C4-2B (cell line): Measurements from ENCODE around the gene FZR1.

Source experiments
- H3K27ac ChIP-seq: fragments of 450-650 bp; 2 replicates; pipeline ENCODE4 v1.5.1; 2017
- CTCF ChIP-seq: fragments of 450-650 bp; conservative IDR thresholded peaks from 2 replicates; pipeline ENCODE4 v1.5.1; 2017; ENCODE audit warnings: mild to moderate bottlenecking
- ZFX ChIP-seq: fragments of 450-650 bp; IDR thresholded peaks from 2 replicates; pipeline ENCODE4 v1.6.1; 2017

The FZR1 gene

GRCh38 chr19:3544058-3544376 is 37.9 kb downstream of the FZR1 start:
- TF ChIP-seq CTCF: no peak
- no peak for TF ChIP-seq ZFX
- H3K27ac ChIP-seq: no peak overlapping the region

- H3K27ac ChIP-seq: no peak overlapping the region
- TF ChIP-seq CTCF (peak; percentile 98), ZFX (no peak)
Observed at GRCh38 chr19:3544742-3545668, 38.9 kb downstream of the FZR1 start.

DNA sequence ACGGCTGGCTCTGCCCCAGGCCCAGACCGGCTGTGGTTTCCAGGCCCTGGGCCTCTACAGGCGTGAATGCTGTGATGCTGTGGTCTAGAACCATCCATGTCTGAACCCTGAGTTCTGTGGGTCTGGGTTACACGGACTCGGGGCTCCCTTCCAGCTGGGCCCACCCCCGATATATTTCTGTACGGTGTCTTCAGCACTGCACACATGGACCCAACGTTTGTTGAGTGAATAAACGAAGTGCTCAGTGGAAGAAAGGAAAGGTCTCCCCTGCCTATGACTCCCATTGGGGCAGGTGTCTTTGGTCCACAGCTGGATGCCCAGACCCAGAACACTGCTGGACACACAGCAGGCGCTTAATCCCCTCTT is 39.5 kb downstream of the FZR1 start:
- H3K27ac ChIP-seq: no peak overlapping the region

GRCh38 chr19:3546119-3546518 is 40.0 kb downstream of the FZR1 start:
- TF ChIP-seq CTCF: no peak
- no peak for TF ChIP-seq ZFX
- H3K27ac ChIP-seq: no peak overlapping the region

More for the DNA sequence above, 39.5 kb downstream of the FZR1 start:
- TF ChIP-seq CTCF: no peak
- no peak for TF ChIP-seq ZFX

DNA sequence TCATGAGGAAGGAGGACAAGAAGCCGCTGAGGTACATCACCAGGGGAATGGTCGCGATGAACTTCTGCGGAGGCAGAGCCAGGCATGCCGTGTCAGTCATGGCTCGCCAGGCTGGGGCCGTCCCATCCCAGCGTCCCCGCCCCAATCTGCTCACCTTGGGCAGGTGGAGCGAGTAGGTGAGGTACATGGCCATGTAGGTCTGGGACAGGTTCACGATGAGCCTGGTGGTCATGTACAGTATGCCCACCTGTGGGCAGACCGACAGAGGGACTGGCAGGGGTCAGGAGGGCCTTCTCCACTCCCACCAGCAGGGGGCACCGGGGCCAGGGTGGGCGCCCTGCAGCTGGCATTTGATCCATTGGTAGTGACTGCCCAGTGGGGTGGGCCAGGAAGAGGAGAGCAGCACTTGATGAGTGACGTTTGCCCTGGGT is 41.2 kb downstream of the FZR1 start:
- TF ChIP-seq ZFX (no peak), CTCF (peak; percentile 85)
- no peak overlapping the region for H3K27ac ChIP-seq

GRCh38 chr19:3547767-3548282 is 41.7 kb downstream of the FZR1 start:
- H3K27ac ChIP-seq: no peak overlapping the region
- no peak for TF ChIP-seq ZFX
- TF ChIP-seq CTCF: peak; percentile 64

- no peak overlapping the region for H3K27ac ChIP-seq
Observed at GRCh38 chr19:3548606-3549005, 42.5 kb downstream of the FZR1 start.

More at GRCh38 chr19:3548606-3549005, 42.5 kb downstream of the FZR1 start:
- TF ChIP-seq CTCF (no peak), ZFX (no peak)
